ENCODE measurements around the gene ZNF827.

DNA sequence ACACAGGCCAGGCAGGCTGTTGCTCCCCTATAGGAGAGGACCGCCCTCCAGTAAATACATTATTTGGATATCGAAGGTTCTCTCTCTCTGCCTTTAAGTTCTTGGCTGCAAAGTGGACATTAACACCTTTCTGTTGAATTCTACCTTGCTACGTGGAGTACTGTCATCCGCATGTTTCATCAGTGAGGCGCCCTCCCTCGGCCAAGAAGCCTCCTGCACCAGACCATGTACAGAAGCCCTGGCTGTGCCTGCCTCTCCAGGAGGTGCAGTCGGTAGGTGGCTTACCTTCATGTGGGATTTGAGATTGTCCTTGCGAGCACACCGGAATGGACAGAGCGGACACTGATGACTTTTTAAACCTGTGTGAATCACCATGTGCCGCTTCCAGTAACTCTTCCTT lies 46.7 kb downstream of the ZNF827 start:
- no peak for TF ChIP-seq POLR2A (IDR thresholded peaks at IDR 0.05)
- TF ChIP-seq, protein P1, sequence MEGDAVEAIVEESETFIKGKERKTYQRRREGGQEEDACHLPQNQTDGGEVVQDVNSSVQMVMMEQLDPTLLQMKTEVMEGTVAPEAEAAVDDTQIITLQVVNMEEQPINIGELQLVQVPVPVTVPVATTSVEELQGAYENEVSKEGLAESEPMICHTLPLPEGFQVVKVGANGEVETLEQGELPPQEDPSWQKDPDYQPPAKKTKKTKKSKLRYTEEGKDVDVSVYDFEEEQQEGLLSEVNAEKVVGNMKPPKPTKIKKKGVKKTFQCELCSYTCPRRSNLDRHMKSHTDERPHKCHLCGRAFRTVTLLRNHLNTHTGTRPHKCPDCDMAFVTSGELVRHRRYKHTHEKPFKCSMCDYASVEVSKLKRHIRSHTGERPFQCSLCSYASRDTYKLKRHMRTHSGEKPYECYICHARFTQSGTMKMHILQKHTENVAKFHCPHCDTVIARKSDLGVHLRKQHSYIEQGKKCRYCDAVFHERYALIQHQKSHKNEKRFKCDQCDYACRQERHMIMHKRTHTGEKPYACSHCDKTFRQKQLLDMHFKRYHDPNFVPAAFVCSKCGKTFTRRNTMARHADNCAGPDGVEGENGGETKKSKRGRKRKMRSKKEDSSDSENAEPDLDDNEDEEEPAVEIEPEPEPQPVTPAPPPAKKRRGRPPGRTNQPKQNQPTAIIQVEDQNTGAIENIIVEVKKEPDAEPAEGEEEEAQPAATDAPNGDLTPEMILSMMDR (IDR thresholded peaks at IDR 0.05): no peak

All from thyroid gland (tissue), 4 donors.